ENCODE measurements around the gene PGAP1.

GRCh38 chr2:196827356-196827755, 99.2 kb downstream of the PGAP1 start:
- TF ChIP-seq, protein P1, sequence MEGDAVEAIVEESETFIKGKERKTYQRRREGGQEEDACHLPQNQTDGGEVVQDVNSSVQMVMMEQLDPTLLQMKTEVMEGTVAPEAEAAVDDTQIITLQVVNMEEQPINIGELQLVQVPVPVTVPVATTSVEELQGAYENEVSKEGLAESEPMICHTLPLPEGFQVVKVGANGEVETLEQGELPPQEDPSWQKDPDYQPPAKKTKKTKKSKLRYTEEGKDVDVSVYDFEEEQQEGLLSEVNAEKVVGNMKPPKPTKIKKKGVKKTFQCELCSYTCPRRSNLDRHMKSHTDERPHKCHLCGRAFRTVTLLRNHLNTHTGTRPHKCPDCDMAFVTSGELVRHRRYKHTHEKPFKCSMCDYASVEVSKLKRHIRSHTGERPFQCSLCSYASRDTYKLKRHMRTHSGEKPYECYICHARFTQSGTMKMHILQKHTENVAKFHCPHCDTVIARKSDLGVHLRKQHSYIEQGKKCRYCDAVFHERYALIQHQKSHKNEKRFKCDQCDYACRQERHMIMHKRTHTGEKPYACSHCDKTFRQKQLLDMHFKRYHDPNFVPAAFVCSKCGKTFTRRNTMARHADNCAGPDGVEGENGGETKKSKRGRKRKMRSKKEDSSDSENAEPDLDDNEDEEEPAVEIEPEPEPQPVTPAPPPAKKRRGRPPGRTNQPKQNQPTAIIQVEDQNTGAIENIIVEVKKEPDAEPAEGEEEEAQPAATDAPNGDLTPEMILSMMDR (IDR thresholded peaks at IDR 0.05) = no peak
- TF ChIP-seq POLR2A (IDR thresholded peaks at IDR 0.05) = no peak

Measured in uterus (tissue), 2 donors.